ENCODE data around the gene TEX38.
A peak's percentile ranks its signal among the peaks of the same experiment; 100 is the strongest.
"Not testable (repeated sequence)": the region's sequence is repeated elsewhere in the genome, so short reads cannot be mapped to it uniquely, and the experiment has no call there.

Gene TEX38

DNA sequence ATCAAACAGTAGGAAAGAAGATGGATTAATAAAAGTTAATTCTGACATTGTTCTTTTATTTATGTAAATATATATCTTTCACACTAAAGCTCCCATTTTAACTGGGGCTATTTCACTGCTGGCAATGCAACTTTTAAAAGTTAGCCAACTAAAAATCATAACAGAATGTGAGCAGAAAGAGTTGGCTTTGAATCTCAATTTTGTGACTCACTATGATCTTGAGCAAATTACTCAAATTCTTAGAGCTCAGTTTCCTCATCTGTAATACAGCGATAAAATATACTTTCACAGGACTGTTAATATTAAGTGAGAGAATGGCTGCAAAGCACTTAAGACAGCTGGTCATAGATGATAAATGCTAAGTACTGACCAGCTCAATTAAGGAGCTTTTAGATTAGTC is 36.5 kb downstream of the TEX38 start:
- Histone ChIP-seq H3K36me3 (ENCODE audit: control insufficient read depth, insufficient read depth, low read length) (peaks cover 87% of the 10 kb centered on the region), H3K4me3 (ENCODE audit: extremely low read depth, insufficient read depth, low read length, poor library complexity, severe bottlenecking) (no peak overlapping the region), H3K9me3 (ENCODE audit: control insufficient read depth, low read length) (no peaks in the 10 kb centered on the region), H3K4me1 (ENCODE audit: control insufficient read depth, insufficient read depth, low read length, poor library complexity, severe bottlenecking) (no peaks in the 10 kb centered on the region), H3K27ac (ENCODE audit: low read depth, low read length, severe bottlenecking) (no peak overlapping the region)
- no CpG with 5 or more reads among the region's 1 CpG for WGBS, 2 experiments (ENCODE audit: insufficient coverage in 2 of 2)

- Histone ChIP-seq H3K9me3 (ENCODE audit: control insufficient read depth, low read length) (no peaks in the 10 kb centered on the region), H3K36me3 (ENCODE audit: control insufficient read depth, insufficient read depth, low read length) (peaks cover 71% of the 10 kb centered on the region), H3K4me1 (ENCODE audit: control insufficient read depth, insufficient read depth, low read length, poor library complexity, severe bottlenecking) (peaks cover 15% of the 10 kb centered on the region), H3K27ac (ENCODE audit: low read depth, low read length, severe bottlenecking) (no peak overlapping the region), H3K4me3 (ENCODE audit: extremely low read depth, insufficient read depth, low read length, poor library complexity, severe bottlenecking) (no peak overlapping the region)
- WGBS, 2 experiments (ENCODE audit: insufficient coverage in 2 of 2), result no CpG with 5 or more reads among the region's 3 CpGs
Measured at GRCh38 chr1:46714976-46715375, 43.3 kb downstream of the TEX38 start.

DNA sequence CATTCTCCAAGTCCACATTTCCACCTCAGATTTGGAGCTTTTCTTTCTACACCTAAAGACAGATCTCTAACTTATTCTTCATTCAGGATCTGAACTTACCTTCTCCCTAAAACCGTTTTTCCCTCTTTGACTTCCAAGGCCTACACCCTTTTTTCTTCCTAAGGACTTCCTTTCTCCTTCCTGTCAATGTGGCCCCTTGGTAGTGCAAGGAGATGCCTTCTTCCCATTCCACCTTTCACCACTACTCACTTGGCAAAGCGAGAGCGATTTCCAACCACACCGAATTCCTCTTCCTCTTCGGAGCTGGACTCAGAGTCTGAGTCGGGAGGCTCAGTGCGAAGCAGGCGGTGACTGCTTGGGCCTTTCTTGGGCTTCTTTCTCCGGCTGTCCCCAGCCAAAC is 46.0 kb downstream of the TEX38 start:
- 78 to 88% methylated on average over 8 to 9 of the region's 9 CpGs for WGBS, 2 experiments (ENCODE audit: insufficient coverage in 2 of 2)
- H3K9me3 ChIP-seq (ENCODE audit: control insufficient read depth, low read length), result no peaks in the 10 kb centered on the region
- peaks cover 15% of the 10 kb centered on the region for H3K4me1 ChIP-seq (ENCODE audit: control insufficient read depth, insufficient read depth, low read length, poor library complexity, severe bottlenecking)
- H3K27ac ChIP-seq (ENCODE audit: low read depth, low read length, severe bottlenecking), result no peak overlapping the region
- peaks cover 48% of the 10 kb centered on the region for H3K36me3 ChIP-seq (ENCODE audit: control insufficient read depth, insufficient read depth, low read length)
- peak overlapping the region; percentile 92 for H3K4me3 ChIP-seq (ENCODE audit: extremely low read depth, insufficient read depth, low read length, poor library complexity, severe bottlenecking)

DNA sequence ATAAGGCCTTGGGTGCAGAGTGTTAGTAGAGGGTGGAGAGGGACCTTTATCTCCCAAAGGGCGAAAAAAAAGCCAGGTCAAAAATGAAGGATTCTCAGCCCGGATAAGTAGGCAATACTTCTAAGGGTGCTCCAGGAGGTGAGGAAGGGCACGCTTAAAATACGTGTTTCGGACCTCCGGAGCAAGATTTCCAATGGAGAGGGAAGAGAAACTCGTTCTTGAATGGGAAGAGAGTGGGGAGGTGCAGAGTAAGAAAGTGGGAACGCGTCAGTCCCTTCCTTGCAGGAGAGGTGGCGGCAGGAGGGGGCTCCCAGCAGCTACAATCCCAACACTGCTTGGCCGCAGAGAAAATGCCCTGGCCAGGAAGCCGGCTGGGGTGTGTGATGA is 46.7 kb downstream of the TEX38 start:
- Histone ChIP-seq H3K4me1 (ENCODE audit: control insufficient read depth, insufficient read depth, low read length, poor library complexity, severe bottlenecking) (peaks cover 15% of the 10 kb centered on the region), H3K9me3 (ENCODE audit: control insufficient read depth, low read length) (no peaks in the 10 kb centered on the region), H3K4me3 (ENCODE audit: extremely low read depth, insufficient read depth, low read length, poor library complexity, severe bottlenecking) (peak overlapping the region; percentile 92), H3K36me3 (ENCODE audit: control insufficient read depth, insufficient read depth, low read length) (peaks cover 41% of the 10 kb centered on the region), H3K27ac (ENCODE audit: low read depth, low read length, severe bottlenecking) (peak overlapping the region; percentile 41)
- 4 to 7% methylated on average over 10 to 11 of the region's 12 CpGs for WGBS, 2 experiments (ENCODE audit: insufficient coverage in 2 of 2)

GRCh38 chr1:46718727-46719622 is 47.3 kb downstream of the TEX38 start, which contains the start of gene EFCAB14:
Gene EFCAB14 (minus strand): TSS chr1:46719114. CDS start chr1:46718087, 1,027 bp downstream.
- peak within 1 kb of the TSS; percentile 41 for H3K27ac ChIP-seq (ENCODE audit: low read depth, low read length, severe bottlenecking)
- peaks cover 34% of the 10 kb centered on the region for H3K36me3 ChIP-seq (ENCODE audit: control insufficient read depth, insufficient read depth, low read length)
- peak within 1 kb of the TSS; percentile 92 for H3K4me3 ChIP-seq (ENCODE audit: extremely low read depth, insufficient read depth, low read length, poor library complexity, severe bottlenecking)
- H3K4me1 ChIP-seq (ENCODE audit: control insufficient read depth, insufficient read depth, low read length, poor library complexity, severe bottlenecking), result peaks cover 15% of the 10 kb centered on the region
- 1% methylated on average over 57 to 73 of the region's 85 CpGs for WGBS, 2 experiments (ENCODE audit: insufficient coverage in 2 of 2)
- no peaks in the 10 kb centered on the region for H3K9me3 ChIP-seq (ENCODE audit: control insufficient read depth, low read length)

DNA sequence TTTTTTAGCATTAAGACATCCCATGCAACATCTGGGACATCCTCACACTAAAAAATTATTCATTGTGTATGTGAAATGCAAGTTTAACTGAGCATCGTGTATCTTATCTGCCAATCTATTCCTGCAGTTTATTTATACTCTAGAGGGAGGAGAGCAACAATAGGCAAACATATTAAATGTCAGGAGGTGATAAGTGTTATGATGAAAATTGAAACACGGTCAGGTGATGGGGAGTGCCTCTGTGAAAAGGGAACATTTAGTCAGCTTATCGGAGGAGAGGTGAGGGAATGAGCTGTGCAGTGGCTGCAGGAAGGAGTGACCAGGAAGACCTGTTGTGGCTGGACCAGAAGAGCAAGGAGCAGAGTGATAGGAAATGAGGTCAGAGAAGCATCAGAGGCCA is 48.0 kb downstream of the TEX38 start:
- H3K4me3 ChIP-seq (ENCODE audit: extremely low read depth, insufficient read depth, low read length, poor library complexity, severe bottlenecking), result peak overlapping the region; percentile 92
- H3K4me1 ChIP-seq (ENCODE audit: control insufficient read depth, insufficient read depth, low read length, poor library complexity, severe bottlenecking), result peaks cover 15% of the 10 kb centered on the region
- WGBS, 2 experiments (ENCODE audit: insufficient coverage in 2 of 2), result 63 to 71% methylated on average over 2 to 3 of the region's 3 CpGs
- H3K36me3 ChIP-seq (ENCODE audit: control insufficient read depth, insufficient read depth, low read length), result peaks cover 27% of the 10 kb centered on the region
- no peak overlapping the region for H3K27ac ChIP-seq (ENCODE audit: low read depth, low read length, severe bottlenecking)
- no peaks in the 10 kb centered on the region for H3K9me3 ChIP-seq (ENCODE audit: control insufficient read depth, low read length)

GRCh38 chr1:46720319-46720718 is 48.7 kb downstream of the TEX38 start:
- H3K36me3 ChIP-seq (ENCODE audit: control insufficient read depth, insufficient read depth, low read length), result peaks cover 21% of the 10 kb centered on the region
- H3K9me3 ChIP-seq (ENCODE audit: control insufficient read depth, low read length); H3K27ac ChIP-seq (ENCODE audit: low read depth, low read length, severe bottlenecking); H3K4me3 ChIP-seq (ENCODE audit: extremely low read depth, insufficient read depth, low read length, poor library complexity, severe bottlenecking): not testable (repeated sequence)
- WGBS, 2 experiments (ENCODE audit: insufficient coverage in 2 of 2), result 96 to 100% methylated on average over 5 of the region's 8 CpGs
- peaks cover 15% of the 10 kb centered on the region for H3K4me1 ChIP-seq (ENCODE audit: control insufficient read depth, insufficient read depth, low read length, poor library complexity, severe bottlenecking)

GRCh38 chr1:46721204-46721603 is 49.5 kb downstream of the TEX38 start:
- no peak overlapping the region for H3K27ac ChIP-seq (ENCODE audit: low read depth, low read length, severe bottlenecking)
- peaks cover 15% of the 10 kb centered on the region for H3K4me1 ChIP-seq (ENCODE audit: control insufficient read depth, insufficient read depth, low read length, poor library complexity, severe bottlenecking)
- H3K9me3 ChIP-seq (ENCODE audit: control insufficient read depth, low read length), result no peaks in the 10 kb centered on the region
- H3K4me3 ChIP-seq (ENCODE audit: extremely low read depth, insufficient read depth, low read length, poor library complexity, severe bottlenecking), result no peak overlapping the region
- 83% methylated on average over 1 of the region's 1 CpG; no CpG with 5 or more reads in 1 of the 2 experiments for WGBS, 2 experiments (ENCODE audit: insufficient coverage in 2 of 2)
- H3K36me3 ChIP-seq (ENCODE audit: control insufficient read depth, insufficient read depth, low read length), result peaks cover 12% of the 10 kb centered on the region

DNA sequence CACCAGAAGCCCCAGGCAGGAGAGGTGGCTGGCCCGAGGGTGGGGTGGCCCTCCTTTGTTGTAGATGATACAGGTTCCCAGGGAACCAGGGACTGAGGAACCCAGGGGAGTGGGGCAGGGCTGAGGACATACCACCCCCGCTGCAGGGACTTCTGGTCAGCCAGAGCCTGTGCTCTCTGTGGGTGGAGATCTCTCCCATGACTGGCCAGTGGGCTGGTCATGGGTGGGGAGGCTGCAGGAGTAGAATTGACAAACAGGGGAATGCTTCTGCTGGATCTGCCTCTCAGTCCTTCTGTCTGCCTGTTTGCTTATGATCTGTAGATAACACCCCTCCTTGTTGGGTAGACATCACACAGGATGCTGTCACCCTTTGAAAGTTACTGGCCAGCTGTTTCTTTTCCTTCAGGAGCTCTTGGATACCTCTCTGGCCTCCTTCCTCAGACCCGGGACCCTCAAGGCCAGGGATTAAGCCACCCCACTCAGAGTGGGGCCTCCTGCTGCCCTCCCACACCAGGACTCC is 50.1 kb downstream of the TEX38 start:
- H3K9me3 ChIP-seq (ENCODE audit: control insufficient read depth, low read length), result no peaks in the 10 kb centered on the region
- WGBS, 2 experiments (ENCODE audit: insufficient coverage in 2 of 2), result 88 to 90% methylated on average over 1 to 3 of the region's 3 CpGs
- peaks cover 7% of the 10 kb centered on the region for H3K36me3 ChIP-seq (ENCODE audit: control insufficient read depth, insufficient read depth, low read length)
- H3K4me1 ChIP-seq (ENCODE audit: control insufficient read depth, insufficient read depth, low read length, poor library complexity, severe bottlenecking), result peaks cover 15% of the 10 kb centered on the region
- no peak overlapping the region for H3K27ac ChIP-seq (ENCODE audit: low read depth, low read length, severe bottlenecking)
- no peak overlapping the region for H3K4me3 ChIP-seq (ENCODE audit: extremely low read depth, insufficient read depth, low read length, poor library complexity, severe bottlenecking)

All from mesodermal cell (in vitro differentiated cells).